IPS DF 4.7 (cell line): Measurements from ENCODE around the gene DRGX.

ENCODE experiments used
- DNase-seq: peaks from one replicate; pipeline ENCODE4 v3.0.0-alpha.2; 2013; ENCODE audit warnings: low spot score; ENCODE audit errors: extremely low read depth

DRGX gene

DNA sequence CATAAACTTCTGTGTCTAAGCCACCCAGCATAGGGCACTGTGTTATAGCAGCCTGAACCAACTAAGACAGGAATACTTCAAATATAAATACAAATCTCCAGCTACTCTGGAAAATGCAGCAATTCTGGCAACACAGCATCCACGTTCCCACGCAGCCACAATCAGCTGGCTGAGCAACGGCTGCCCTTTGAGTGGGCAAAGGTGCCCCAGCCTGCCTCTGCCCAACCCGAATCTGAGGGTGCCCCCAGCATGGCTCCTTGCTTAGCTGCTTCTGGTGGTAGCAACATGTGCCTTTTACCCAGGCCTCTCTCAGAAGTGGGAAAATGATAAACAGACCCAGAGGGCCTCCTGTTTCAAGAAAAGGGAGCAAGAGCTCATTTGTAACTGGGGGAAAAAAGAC, 12.0 kb downstream of the DRGX start:
- no peak for DNase-seq

DNA sequence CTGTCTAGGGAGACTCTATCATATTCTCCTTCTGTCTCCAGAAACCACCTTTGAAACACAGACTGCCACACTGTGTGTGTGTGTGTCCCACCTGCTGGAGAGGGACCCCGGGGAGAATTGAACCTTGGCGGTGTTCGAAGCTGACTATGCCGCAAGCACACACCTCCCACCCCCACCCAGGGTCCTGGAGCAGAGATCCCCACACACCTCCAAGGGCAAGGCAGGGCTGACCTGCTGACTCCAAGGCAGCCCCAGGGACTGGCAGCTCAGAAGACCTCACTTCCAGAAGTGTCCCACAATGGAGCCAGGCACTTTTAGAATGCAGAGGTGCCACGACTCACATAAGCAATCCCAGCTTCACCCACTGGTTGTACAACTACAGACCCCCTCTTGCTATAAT, 13.1 kb downstream of the DRGX start:
- no peak for DNase-seq

DNA sequence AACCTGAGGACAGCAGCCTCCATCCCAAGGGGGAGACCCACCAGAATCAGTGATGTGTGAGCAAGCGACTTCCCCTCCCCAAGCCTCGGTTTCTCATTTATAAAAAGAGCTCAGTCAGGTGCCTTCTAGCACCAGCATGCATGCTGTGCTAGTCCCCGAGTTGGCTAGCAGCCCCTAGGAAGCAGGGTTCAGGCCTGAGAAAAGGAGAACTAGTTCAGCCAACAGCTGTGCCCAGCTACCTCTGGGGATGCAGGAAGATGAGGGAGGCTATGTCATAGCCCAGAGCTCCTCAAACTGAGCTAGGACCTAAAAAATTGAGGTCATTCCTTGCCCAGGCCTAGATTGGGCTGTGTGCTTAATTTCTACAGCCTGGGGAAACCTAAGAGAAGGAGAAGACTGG, 13.7 kb downstream of the DRGX start:
- no peak for DNase-seq

DNA sequence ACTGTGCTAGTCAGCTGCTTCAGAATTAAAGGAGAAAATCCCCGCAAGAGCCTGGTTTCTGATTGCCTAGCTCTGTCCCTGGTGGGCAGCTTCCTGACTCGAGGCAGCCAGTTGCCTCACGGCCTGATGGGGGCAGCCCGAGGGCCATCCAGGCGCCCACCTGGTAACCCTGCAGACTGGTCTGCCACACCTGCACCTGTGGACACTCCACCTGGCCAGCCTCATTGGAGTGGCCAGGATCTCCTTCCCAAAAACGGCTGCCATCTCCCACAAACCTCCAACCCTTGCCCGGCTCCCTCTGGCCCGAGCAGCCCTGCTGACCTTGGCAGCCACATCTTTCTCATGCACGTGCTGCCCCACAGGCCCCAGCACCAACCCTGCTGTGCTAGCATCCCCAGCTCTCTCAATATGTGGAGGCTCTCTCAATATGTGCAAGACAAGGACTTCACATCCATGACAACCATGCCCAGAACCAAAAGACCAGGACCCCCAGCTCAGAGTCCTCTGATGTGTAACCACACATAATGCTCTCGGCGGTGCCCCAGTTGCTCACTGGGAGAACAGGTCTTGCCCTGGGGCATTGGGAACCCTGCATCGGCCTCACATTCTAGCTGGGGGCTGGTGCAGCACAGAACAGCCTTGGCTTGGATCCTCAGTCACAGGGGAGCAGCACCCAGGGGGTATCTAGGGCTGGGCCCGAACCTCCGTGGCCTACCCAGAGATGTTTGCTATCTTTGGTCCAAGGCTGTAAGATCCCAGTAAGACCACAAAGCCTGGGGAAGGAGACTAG, 14.6 kb downstream of the DRGX start:
- DNase-seq: no peak

DNA sequence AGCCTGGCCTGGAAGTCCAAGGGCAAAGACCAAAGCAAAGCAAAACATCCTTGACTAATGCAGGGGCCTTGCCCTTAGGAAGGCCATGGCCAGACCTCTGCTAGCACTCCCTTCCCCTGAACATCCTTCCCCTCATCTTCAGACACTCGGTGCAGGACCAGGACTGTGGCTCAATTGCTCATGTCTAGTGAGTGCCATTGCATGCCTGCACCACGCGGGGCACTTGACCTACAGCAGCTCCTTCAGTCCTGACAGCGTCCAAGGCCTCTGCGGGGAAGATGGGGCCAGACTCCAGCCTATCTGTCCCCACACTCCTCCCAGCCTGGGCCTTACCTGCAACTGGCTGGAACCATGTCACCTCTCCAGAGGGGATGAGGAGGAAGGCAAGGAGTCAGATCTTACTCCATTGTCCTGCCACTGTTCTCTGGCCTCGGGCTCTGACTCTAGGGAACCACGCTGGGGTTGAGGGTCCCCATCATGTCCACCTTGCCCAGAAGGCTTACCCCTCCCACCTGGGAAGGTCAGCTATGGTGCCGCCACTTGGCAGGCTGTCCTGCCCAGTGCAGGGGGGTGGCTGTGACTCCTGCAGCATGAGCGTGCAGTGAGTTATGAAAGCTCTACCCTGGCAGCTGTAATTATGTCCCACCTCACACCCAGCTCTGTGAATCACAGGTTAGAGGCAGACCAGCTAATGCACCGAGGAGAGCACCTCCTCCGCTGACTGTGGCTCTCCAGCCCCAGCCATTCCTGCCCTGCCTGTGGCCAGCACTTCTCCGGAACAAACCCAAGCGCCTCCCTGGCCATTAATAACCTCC, 16.1 kb downstream of the DRGX start:
- DNase-seq: no peak

DNA sequence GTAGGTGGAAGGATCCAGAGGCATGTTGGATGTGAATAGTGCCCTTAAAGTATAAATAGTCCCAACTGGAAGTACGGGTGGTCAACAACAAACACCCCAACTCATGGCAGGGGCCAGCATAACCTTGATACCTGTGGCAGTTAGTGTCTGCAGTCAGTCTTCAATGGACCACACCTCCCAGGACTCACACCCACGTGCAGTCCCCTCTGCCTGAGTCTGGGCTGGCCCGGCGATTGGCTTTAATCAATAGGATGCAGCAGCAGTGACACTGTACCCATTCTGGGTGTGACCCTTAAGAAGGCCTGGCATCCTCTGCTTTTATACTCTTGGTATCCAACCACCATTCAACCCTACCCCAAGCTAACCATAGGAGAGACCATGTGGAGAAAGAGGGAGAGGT, 18.6 kb downstream of the DRGX start:
- DNase-seq: no peak

DNA sequence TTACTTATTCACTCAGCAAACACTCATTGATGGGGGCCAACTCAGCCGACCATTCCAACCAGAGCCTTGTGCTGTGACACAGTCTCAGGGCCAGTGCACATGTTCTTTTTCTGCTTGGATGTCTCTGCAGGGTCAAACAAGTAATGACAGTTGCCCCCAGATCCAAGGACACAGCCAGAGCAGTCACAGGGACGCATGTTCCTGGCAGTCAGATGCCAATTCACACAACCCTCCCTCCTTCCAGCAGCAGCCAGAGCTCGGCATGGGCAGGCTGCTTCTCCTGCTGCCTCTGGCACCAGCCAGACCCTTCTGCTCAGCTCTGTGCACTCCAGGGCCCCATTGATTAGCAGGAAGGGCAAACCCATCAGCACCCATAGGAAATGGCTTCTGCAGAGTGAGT, 20.3 kb downstream of the DRGX start:
- DNase-seq: no peak

DNA sequence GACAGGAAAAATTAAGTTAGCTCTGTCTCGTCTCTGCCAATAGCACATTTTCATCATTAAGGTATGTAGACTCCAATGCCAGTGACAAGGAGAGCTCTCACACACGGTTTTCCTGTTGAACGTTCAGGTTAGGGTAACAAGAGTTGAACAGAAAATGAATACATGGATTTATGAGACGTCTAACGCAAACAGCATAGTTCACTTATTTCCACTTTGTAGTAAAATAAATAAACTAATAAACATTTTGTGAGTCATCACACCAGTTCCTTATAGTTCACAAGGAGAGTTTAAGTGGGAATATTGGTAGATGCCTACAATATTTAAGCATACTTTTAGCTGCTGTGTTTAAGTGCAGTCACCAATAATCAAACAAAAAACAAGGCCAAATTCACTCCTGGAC, 21.1 kb downstream of the DRGX start:
- DNase-seq: no peak

DNA sequence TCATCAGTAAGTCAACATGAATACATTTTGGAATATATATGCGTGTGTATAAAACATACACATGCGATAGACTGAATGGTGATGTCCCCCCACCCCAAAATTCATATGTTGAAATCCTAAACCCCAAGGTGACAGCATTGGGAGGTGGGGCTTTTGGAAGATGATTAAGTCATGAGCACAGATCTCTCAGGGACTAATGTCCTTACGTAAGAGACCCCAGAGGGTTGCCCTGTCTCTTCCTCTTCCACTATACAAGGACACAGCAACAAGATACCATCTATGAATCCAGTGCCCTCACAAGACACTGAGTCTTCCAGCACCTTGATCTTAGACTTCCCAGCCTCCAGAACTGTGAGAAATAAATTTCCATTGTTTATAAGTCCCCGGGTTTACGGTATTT, 22.5 kb downstream of the DRGX start:
- DNase-seq: no peak

DNA sequence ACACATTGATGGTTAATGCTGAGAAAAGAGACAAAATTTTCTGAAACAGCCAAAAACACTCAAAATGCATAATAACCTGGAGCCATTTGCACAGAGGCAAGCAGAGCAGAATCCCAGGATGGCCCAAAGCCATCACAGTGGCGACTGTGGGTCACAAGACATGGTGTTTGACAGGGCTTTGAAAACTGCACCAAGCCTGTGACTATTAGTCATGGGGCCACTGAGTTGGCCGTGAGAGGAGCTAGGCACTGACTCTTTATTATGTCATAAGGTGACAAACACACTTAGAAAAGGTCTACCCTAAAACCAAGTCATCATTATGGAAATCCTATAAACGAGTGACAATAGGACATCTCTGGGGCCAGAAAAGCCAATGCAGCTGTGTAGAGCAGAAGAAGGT, 23.9 kb downstream of the DRGX start:
- DNase-seq: no peak

DNA sequence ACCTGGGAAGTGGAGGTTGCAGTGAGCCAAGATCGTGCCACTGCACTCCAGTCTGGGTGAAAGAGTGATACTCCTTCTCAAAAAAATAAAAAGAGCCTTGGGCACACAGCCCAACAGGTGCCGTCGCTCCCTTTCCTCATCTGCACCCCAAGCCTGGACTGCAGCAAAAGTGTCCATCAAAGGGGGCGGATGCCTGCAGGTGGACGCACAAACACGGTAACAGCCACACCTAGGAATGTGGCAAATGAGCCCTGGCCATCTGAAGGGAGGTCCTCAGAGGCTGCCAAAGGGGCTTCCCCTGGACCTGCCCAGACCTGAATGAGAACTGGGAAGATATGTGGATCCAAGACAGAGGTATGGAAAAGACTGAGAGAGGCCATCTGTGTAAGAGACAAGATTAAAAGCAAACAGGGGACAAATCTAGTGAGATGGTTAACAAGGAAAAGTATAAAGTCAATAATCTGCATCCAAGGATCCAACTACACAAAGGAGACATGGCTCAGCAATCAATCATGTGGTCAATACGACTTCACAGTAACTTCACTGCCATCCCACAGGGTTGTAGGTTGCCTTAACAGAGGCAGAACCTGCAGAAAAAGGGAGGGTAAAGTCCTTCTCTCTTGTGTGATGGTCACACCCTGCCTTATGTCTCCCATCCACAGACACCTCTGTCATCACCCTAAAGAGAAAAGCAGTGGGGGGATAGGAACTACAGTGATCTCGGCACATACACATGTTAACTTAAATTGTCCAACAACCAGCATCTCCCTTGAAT, 25.4 kb downstream of the DRGX start:
- no peak for DNase-seq

DNA sequence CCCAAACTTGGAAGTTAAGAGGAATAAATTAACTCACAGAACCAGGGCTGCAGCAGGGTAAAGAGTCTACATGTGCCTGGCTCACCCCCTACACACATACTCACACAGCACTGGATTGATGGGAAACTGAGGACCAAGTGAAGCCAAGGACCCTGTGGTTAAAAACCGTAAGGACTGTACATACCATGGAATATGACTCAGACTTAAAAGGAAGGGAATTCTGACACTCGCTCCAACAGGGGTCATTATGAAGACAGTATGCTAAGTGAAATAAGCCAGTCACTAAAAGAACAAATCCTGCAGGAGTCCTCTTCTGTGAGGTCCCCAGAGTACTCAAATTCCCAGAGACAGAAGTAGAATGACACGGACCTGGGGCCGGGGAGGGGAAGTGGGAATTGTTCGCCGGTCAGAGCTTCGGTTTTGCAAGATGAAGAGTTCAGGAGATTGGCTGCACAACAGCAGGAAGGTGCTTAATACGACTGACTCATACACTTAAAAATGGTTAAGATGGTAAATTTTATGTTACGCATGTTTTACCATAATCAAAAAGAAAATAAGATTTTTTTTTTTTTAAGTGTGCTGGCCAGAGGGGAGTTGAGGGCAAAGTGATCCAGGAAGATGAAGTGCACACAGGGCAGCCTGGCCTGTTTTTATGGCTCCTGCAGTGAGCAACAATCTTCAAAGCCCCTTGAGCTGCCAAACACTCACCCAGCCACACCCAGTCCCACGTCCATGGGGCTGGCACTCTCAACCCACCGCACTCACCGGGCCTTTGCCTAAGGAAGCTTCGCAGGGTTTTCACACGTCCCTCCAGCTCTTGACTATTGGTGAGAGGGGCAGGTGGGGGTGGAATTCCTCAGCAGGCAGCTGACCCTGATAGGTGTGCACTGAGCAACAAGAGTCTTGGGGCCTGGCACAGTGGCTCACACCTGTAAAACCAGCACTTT, 26.4 kb downstream of the DRGX start:
- no peak for DNase-seq

DNA sequence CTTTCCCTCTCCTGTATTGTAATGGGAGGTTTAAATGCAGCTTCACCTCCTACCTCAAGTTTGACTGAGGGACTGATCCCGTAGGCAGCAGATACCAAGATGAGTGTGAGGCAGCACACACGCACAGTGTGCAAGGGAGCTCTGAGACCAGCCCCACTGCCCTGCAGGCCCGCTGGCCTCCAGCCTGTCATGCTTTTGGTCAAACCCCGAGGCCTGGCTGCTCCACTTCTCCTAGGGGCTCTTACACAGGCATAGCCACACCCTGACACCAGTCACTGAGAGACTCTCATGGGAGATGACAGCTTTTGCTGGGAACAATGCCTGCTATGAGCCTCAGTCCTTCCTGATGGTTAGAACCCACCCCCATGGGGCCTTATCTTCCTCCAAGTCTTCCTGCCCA, 27.6 kb downstream of the DRGX start:
- DNase-seq: no peak

DNA sequence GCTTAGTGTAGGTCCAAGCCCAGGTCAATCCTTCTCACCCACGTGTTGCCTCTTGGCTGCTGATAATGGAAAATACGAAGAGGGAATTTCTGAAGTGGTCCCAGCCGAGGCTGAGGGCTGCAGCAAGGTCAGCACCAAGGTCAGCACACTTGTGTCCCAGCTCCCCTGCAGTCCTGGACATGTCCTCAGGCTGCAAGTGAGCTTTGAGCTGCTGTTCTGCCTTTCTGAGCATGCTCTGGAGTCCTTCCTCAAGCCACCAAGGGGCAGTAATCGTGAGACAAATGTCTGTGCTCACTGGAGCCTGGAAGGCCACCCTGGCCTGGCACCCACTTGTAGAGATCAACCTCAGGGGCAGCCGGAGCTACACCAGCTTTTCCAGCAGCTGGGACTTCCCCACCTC, 28.3 kb downstream of the DRGX start:
- no peak for DNase-seq

DNA sequence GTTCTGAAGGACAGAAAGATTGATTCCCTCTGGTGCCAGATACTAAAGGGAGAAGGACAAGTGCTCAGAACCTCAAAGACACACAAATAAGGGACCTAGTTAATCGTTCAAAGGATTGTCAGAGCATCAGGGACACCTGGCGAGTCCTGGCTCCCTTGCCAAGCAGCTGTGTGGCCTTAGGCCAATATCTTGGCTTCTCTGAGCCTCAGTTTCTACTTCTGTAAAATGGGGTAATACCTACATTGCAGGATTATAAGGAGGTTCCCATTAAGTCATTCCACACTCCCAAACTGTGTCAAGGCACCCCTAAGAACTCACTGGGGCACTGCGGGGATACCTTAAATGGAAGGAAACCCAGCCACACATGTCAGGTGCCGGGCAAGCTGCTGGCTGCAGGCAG, 29.4 kb downstream of the DRGX start:
- no peak for DNase-seq

DNA sequence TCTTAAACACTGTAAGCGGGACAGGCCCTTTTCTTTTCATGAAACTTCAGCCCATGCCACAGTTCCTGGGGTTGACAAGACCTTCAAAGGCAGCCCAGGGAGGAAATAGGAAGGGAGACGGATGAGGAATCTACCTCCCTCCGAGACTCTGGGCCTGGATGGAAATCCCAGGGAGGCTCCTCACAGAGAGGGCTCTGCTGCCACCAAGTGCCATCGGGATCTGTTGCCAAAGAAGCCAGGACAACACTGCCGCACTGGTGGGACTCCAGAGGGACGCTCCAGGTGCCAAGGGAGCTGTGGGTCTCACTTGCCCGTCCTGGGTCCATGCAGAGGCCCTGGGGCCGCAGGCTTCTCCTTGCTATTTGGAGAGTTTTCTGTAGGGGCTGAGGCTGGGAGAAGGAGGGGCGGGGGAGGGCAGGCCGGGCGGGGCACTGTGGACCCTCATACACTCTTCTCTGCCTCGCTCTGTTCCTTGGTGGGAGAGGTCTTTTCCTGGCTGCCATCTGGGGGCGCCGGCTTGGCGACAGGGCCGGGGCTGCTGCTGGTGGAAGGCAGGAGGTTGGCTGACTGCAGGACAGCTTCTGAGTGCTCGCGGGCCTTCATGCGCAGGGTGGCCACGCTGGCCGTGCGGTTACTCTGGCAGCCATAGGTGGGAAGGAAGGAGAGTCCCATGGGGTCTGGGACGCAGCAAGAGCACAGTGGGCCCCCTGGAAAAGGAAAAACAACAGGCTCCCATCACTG, 30.0 kb downstream of the DRGX start:
- DNase-seq: no peak

DNA sequence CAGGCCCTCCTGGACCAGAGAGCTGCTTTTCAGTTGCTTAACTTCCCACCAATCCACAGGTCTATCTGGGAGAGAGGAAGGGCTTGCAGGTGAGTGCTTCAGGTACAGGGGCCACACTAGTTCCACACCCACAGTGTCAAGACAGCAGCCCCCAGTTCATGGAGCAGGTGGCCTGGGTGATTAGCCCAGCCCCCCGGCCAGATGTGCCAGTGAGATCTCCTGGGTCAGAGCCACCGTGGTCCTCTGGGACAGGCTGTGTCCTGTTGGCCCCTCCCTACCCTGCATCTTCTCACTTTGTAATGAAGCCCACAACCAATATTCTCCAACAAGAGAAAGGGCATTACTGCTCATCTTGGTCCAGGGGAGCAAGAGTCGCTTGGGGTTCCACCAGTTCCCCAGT, 30.6 kb downstream of the DRGX start:
- DNase-seq: no peak

DNA sequence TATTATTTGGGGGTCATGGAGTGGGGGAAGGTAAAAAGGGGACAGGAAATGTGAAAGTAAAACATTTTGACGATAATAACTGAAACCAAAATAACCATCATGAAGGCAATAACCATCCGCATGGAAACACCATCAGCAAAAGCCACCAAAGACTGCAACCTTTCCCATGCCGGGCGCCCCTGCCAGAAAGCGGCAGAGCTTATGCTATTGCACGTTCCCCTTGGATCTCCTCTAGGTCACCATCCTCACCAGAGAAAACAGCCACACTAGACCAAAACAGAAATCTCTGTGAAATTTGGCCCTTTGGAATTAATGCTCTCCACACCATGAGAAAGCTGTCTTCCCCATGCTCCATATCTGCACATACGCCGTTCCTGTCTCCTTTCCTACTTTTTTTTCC, 31.1 kb downstream of the DRGX start:
- DNase-seq: no peak

DNA sequence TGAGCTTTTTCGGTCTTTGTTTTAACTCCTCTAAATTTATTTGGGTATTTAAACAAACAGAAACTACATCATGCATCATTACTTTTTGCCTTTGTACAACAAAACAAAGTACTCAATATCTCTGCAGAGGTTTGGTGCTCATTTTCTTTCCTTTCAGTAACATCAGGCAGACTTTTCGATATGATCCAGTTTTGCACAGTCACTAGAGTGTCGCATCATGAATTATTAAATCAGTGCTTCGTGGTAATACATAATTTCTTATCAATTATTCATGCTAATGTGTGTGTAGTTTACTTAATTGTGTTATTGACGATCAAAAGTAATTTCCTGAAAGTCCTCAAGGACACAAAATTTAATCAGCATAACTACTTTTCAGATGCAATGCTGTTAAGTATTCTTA, 31.8 kb downstream of the DRGX start:
- no peak for DNase-seq

DNA sequence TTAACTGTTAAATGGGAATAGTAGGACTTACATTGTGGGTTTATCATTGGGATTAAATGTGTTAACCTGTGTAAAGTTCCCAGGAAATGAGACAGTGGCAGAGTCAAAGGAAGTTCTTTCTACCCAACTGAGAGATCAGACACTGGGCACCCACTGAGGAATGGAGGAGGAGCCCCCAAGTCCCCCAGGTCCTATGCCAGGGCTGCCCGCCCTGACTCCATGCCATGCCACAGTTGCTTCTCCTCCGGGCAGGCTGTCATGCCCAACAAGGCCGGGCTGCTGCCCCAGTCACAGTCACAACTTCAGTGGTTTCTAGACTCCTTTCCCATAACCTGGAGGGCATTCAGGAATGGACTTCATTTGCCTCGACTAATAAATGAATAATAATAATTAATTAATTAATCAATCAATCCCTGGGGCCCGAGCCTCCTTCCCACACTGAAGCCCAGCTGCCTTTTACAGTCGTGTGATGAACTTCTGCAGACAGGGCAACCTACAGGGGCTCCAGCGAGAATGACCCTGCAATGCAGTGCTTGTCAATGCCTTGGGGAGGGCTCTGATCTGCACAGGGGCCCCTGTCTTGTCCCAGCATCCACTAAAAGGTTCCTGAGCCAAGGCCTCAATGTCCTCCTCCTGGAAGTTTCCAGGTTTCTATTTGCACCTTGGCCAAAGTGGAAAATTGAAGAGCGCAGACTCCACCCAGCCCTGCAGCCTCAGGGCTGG, 32.4 kb downstream of the DRGX start:
- no peak for DNase-seq
